T-helper 2 cell treated with Interferon-gamma antibody and Interleukin-4, amounts not matched to agents 5 μg/mL and 100 μg/mL, for 36 hours (primary cell): Measurements from ENCODE around the gene SRMS.
"Not testable (repeated sequence)": the region's sequence is repeated elsewhere in the genome, so short reads cannot be mapped to it uniquely, and the experiment has no call there.

ENCODE experiments used
- DNase-seq: peaks from one replicate; pipeline ENCODE4 v3.0.0; 2021; ENCODE audit warnings: low spot score
- H3K27ac Mint-ChIP-seq: one replicate; pipeline ENCODE4 v1.8.0; 2021; ENCODE audit warnings: mild to moderate bottlenecking, mixed read lengths
- H3K27me3 Mint-ChIP-seq: one replicate; pipeline ENCODE4 v1.8.0; 2021; ENCODE audit warnings: low read depth, mixed read lengths
- H3K36me3 Mint-ChIP-seq: one replicate; pipeline ENCODE4 v1.8.0; 2021; ENCODE audit warnings: low read depth, mixed read lengths
- H3K4me1 Mint-ChIP-seq: one replicate; pipeline ENCODE4 v1.8.0; 2021; ENCODE audit warnings: low read depth, mixed read lengths
- H3K4me3 Mint-ChIP-seq: one replicate; pipeline ENCODE4 v1.8.0; 2022; ENCODE audit warnings: mild to moderate bottlenecking, moderate library complexity, mixed read lengths
- H3K9me3 Mint-ChIP-seq: one replicate; pipeline ENCODE4 v1.8.0; 2021; ENCODE audit warnings: mixed read lengths

SRMS gene

DNA sequence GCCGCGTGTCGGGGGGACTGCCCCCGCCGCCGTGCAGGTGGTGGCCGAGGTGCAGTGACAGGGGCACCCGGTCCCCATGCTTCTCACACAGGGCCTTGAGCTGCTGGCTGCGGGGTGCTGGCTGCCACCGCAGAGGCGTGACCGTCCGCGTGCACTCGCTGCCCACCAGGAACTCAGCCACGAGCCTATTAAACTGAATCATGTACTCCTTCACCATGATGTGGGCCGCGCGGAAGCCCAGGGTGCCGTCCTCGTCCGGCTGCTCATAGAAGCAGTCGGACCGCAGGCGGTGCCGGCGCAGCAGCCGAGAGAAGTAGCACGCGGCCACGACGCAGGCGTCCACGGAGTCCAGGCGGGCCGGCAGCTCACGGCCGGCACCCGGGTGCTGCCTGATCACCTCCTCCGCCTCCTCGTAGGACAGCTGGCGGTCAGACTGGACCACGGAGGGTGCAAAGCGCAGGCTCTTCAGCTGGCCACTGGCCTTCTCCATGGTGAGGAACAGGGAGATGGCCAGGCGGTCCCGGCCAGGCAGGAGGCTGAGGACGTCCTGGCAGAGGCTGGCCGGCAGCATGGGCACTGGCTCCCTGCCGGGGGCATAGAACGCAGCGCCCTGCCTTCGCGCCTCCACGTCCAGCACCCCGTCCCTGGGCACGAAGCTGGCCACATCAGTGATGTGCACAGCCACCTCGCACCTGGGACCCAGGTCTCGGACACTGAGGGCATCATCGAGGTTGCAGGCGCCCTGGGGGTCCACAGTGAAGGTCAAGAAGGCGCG lies 16.7 kb upstream of the SRMS start:
- no peak overlapping the region for H3K4me3 Mint-ChIP-seq
- no peak overlapping the region for H3K27ac Mint-ChIP-seq
- H3K4me1 Mint-ChIP-seq = peaks cover 10% of the 10 kb centered on the region
- peaks cover 11% of the 10 kb centered on the region for H3K36me3 Mint-ChIP-seq
- DNase-seq = no peak
- H3K27me3 Mint-ChIP-seq = peaks cover 2% of the 10 kb centered on the region
- no peaks in the 10 kb centered on the region for H3K9me3 Mint-ChIP-seq

DNA sequence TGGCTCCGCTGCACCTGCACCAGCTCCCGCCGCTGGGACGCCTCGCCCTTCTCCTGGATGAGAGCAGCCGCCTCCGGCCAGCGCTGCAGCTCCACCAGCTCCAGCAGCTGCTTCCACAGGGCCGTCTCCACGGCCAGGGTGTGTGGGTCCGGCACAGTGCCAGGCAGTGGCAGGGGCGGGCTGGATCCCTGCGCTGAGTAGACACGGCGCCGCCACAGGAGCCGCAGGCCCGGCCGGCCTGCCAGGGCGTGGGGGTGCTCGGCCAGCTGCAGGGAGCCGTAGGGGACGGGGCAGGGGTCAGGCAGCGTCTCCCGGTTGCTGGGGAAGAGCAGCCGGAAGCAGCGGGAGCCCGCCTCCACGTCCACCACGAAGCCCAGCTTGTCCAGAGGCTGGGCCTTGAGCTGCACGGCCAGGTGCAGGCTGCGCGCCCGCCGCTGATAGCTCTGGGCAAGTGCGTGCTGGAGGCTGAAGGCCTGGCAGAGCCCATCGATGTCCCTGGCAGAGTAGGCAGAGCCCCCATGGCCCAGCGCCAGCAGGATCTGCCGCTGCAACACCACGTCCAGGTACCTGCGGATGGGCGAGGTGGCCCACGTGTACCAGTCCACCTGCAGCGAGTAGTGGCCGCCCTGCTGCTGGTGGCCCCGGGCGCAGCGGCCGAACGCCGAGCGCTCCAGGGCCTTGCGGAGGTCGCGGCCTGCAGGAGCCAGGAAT lies 15.8 kb upstream of the SRMS start:
- H3K27me3 Mint-ChIP-seq = no peaks in the 10 kb centered on the region
- no peak for DNase-seq
- H3K4me3 Mint-ChIP-seq = no peak overlapping the region
- H3K27ac Mint-ChIP-seq = no peak overlapping the region
- no peaks in the 10 kb centered on the region for H3K9me3 Mint-ChIP-seq
- peaks cover 12% of the 10 kb centered on the region for H3K36me3 Mint-ChIP-seq
- H3K4me1 Mint-ChIP-seq = peaks cover 10% of the 10 kb centered on the region

DNA sequence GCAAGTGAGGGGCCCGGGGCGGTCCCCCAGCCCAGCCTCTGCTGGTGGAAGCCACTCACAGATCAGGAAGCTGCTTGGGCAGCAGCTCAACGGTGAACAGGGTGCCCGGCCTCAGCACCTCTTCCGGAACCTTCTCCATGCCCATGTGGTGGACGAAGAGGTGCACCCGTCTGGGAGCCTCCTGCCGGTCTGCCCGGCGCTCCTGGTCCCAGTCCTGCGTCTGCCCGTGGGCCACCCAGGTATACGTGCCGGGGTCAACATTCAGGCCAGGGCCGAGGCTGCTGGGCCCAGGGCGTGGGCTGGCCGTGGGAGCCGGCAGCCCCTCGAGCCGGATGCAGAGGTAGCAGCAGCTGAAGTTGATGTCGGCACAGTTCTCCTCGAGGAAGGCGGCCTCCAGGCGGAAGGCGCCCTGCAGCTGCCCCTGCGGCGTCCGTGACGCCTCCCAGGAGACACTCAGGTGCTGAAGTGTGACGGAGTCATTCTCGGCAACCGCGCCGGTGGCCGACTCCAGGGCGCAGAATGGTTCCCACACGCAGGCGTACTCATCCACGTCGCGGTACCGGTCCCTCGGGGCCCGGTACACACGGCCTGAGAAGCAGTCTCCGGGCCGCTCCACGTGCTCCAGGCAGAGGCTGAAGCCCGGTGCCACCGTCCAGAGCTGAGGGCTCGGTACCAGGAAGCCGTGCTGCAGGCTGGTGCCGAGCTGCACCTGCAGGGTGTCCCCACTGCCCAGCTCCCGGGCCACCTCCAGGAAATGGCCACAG lies 15.1 kb upstream of the SRMS start:
- Mint-ChIP-seq H3K36me3 (peaks cover 8% of the 10 kb centered on the region), H3K27ac (no peak overlapping the region), H3K9me3 (no peaks in the 10 kb centered on the region), H3K27me3 (no peaks in the 10 kb centered on the region), H3K4me3 (no peak overlapping the region), H3K4me1 (peaks cover 3% of the 10 kb centered on the region)
- DNase-seq = no peak

DNA sequence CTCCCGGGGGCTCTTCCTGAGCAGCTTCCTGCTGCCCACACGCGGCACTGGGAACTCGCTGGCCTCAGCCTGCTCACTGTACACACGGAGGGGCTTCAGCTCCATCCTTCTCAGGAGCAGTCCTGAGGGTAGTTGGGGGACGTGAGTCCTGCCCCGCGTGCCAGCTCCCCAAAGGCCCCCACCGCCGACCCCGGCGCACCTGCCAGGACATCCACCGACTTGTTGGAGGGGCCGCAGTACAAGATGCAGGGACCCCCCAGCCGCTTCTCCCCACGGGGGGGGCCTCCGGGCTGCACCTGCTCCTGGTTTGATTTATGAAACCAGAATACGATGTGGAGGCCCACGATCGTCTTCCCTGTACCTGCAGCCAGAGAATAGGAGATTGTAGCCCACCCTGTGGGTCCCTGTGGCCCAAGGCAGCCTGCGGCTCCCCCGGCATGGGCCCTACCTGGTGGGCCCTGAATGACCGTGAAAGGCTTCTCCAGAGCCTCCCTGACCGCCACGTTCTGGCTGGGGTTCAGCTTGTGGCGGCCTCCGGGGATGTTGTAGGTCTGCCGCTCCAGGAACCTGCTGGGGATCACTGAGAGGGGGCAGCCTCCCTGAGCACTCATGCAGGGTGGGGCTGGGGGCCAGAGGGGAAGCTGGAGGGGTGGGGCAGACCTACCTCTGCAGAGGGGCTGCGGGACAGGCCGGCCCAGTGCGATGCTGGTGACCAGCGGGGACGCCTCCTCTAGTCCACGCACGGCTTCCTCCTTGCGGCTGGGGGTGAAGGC lies 14.3 kb upstream of the SRMS start:
- Mint-ChIP-seq H3K27me3 (no peaks in the 10 kb centered on the region), H3K27ac (no peak overlapping the region), H3K9me3 (no peaks in the 10 kb centered on the region), H3K4me1 (no peaks in the 10 kb centered on the region), H3K4me3 (no peak overlapping the region), H3K36me3 (peaks cover 8% of the 10 kb centered on the region)
- no peak for DNase-seq

DNA sequence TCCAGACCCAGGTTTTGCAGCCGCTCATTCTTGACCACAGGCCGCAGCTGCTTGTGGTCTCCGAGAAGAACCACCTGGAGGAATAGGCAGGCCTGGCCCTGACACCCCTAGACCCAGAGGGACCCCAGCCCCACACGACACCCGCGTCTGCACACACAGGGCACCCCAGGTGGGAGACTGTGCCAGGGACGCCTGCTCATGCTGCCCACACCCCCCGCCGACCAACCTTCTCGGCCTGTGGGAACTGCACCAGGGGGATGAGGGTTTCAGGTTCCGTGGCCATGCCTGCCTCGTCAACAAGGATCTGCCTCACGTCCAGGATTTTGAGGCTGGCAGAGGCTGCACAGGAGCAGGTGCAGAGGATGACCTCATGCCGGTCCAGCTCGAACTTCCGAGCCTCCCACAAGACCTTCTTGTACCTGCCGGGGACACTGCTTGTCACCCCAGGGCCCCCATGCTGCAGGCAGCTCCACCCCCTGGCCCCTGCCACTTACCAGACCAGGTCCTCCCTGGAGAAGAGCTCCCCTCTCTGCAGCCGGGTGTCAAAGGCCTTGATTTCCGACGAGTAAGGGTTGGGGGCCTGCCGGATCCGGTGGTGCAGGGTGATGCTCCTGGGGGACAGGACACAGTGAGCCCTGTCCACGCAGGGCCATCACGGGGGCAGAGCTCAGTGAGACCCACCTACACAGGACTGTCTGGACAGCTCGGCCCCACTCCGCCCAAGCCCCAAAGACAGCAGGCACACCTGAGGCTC lies 13.5 kb upstream of the SRMS start:
- Mint-ChIP-seq H3K27me3 (no peaks in the 10 kb centered on the region), H3K4me1 (no peaks in the 10 kb centered on the region), H3K4me3 (no peak overlapping the region), H3K36me3 (peaks cover 8% of the 10 kb centered on the region), H3K27ac (no peak overlapping the region), H3K9me3 (no peaks in the 10 kb centered on the region)
- DNase-seq = no peak

DNA sequence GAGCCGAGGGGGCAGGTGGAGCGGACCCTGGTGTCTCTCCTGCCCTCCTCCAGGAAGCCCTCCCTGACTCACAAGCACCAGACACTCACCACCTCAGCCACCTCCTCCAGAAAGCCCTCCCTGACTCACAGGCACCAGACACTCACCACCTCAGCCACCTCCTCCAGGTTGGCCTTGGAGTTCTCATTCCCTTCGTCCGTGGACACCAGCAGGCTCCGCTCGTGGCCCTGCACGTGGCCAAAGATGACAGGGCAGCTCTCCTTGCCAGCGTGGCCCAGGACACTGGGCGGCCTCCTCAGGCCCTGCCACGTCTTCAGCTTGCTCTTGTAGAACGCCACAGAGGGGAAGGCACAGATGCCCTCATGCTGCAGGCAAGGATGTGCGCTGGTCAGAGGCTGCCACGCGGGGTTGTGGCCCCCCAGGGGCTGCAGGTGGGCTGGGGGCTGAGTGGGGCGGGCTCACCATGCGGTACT lies 12.8 kb upstream of the SRMS start:
- DNase-seq = no peak
- Mint-ChIP-seq H3K9me3 (no peaks in the 10 kb centered on the region), H3K4me1 (no peaks in the 10 kb centered on the region), H3K4me3 (no peak overlapping the region), H3K27me3 (no peaks in the 10 kb centered on the region), H3K27ac (no peak overlapping the region), H3K36me3 (peaks cover 7% of the 10 kb centered on the region)

DNA sequence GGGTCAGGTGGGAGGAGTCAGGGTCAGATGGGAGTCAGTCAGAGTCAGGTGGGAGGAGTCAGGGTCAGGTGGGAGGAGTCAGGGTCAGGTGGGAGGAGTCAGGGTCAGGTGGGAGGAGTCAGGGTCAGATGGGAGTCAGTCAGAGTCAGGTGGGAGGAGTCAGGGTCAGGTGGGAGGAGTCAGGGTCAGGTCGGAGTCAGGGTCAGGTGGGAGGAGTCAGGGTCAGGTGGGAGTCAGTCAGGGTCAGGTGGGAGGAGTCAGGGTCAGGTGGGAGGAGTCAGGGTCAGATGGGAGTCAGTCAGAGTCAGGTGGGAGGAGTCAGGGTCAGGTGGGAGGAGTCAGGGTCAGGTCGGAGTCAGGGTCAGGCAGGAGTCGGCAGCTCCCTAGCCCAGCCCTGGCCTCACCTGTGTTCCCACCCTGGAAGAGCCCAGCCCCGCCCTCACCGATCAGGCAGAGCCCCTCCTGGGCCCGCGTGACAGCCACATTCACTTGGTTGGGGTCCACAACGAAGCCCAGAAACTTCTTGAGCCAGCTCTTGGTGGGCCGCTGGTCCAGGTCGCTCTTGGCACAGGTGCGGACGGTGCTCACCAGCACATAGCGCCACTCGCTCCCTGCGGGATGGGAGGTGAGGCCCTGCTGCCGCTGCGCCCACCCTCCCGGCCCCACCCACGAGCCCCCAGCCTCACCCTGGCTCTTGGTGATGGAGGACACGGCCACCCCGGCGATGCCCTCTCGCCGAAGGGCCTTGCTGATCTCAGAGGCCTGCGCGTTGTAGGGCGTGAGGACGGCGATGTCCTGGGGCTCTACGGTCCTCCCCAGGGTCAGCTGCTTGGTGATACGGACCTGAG lies 12.2 kb upstream of the SRMS start:
- H3K27ac Mint-ChIP-seq, H3K9me3 Mint-ChIP-seq, H3K36me3 Mint-ChIP-seq, H3K27me3 Mint-ChIP-seq, H3K4me1 Mint-ChIP-seq, H3K4me3 Mint-ChIP-seq, DNase-seq: not testable (repeated sequence)

DNA sequence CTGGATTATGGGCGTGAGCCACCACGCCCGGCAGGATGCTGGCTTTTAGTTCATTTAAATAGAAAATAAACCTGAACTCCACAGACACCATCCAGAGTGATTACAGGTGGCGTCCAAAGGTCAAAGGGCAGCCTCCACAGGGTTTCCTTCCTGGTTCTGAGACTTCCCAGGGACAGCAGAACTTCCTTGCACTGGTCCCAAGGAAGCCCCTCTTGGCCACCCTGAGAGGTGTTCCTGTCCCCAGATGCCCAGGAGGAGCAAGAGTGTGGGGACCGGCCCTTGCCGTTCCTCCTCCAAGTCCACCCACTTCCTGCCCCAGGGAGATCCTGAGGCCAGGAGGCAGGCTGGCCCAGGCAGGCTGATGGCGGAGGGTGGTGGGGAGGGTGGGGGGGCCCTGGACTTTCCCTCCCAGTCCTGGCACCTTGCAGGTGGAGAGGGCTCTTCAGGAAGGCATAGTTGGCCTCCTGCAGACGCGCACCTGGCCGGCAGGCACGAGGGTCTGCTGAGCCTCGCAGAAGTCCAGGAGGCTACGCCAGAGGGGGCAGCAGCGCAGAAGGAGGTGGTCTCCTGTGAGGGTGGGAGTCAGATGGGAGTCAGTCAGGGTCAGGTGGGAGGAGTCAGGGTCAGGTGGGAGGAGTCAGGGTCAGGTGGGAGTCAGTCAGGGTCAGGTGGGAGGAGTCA lies 11.4 kb upstream of the SRMS start:
- no peaks in the 10 kb centered on the region for H3K9me3 Mint-ChIP-seq
- no peaks in the 10 kb centered on the region for H3K27me3 Mint-ChIP-seq
- no peaks in the 10 kb centered on the region for H3K4me1 Mint-ChIP-seq
- DNase-seq = no peak
- H3K27ac Mint-ChIP-seq = no peak overlapping the region
- H3K4me3 Mint-ChIP-seq = no peak overlapping the region
- H3K36me3 Mint-ChIP-seq = peaks cover 7% of the 10 kb centered on the region

DNA sequence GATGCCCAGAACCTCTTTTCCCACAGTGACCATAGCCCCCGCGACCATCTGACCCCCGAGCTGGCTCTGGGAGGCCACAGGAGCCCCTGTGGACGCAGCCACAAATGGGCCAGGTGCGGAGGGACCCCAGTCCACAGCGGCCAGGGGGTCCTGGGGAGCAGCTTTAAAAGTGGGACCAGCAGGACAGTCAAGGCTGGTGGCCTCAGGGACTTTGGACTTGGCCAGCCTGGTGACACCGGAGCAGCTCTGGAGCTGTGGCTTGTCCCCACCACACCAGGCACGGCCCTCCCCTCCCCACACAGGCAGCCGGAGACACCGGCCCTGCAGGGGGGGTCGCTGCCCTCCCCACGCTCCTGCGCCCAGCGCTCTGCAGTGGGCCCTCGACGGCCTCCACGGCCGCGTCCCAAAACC lies 9.9 kb upstream of the SRMS start:
- Mint-ChIP-seq H3K4me1 (peaks cover 7% of the 10 kb centered on the region), H3K4me3 (no peak overlapping the region), H3K27me3 (peaks cover 7% of the 10 kb centered on the region), H3K27ac (no peak overlapping the region), H3K9me3 (no peaks in the 10 kb centered on the region), H3K36me3 (peaks cover 7% of the 10 kb centered on the region)
- no peak for DNase-seq

DNA sequence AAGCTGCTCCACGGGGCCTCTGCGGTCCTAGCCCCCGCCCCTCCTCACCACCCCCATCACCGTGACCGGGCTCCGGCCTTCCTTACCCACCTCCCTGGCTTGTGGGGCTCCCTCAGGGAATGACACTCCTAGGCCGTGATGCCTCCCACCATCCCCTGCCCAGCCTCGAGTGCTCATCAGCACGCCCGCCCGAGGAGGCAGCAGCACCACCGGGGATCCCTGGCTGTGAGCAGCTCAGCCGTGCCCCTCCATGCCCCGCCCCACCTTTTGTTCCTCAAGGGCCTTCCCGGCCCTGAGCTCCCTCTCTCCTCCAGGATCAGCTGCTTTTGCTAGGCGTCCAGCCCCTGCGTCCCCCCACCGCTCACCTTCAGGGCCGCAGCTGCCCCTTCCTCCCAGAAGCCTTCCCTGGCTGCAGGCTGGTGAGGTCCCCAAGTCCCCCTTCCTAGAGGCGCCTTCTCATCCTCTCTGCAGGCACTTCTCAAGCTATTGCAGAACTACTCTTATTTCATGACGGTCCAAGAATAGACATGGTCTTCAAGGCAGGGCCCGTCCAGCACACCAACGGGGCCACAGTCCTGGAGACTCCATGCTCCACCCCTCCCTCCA lies 9.4 kb upstream of the SRMS start:
- Mint-ChIP-seq H3K9me3 (no peaks in the 10 kb centered on the region), H3K4me3 (no peak overlapping the region), H3K27me3 (peaks cover 8% of the 10 kb centered on the region), H3K4me1 (peaks cover 12% of the 10 kb centered on the region), H3K27ac (no peak overlapping the region), H3K36me3 (peaks cover 7% of the 10 kb centered on the region)
- no peak for DNase-seq

DNA sequence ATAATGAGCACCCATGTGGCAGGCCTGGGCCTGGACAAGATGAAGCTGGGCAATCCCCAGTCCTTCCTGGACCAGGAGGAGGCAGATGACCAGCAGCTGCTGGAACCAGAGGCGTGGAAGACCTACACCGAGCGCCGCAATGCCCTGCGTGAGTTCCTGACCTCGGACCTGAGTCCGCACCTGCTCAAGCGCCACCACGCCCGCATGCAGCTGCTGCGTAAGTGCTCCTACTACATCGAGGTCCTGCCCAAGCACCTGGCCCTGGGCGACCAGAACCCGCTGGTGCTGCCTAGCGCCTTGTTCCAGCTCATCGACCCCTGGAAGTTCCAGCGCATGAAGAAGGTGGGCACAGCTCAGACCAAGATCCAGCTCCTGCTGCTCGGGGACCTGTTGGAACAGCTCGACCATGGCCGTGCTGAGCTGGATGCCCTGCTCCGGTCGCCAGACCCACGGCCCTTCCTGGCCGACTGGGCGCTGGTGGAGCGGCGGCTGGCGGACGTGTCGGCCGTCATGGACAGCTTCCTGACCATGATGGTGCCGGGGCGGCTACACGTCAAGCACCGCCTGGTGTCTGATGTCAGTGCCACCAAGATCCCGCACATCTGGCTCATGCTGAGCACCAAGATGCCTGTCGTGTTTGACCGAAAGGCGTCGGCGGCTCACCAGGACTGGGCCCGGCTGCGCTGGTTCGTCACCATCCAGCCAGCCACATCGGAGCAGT lies 8.3 kb upstream of the SRMS start:
- peaks cover 5% of the 10 kb centered on the region for H3K36me3 Mint-ChIP-seq
- DNase-seq = no peak
- no peaks in the 10 kb centered on the region for H3K9me3 Mint-ChIP-seq
- H3K4me1 Mint-ChIP-seq = peaks cover 12% of the 10 kb centered on the region
- H3K27ac Mint-ChIP-seq = no peak overlapping the region
- peaks cover 11% of the 10 kb centered on the region for H3K27me3 Mint-ChIP-seq
- no peak overlapping the region for H3K4me3 Mint-ChIP-seq
